Keratinocyte (primary cell): ENCODE measurements around the gene PPM1H.

ENCODE experiments used
- CTCF ChIP-seq, 3 experiments: IDR thresholded peaks in 1 of 3; conservative IDR thresholded peaks in 1 of 3; optimal IDR thresholded peaks in 1 of 3; 2 replicates in 2 of 3; 3 replicates in 1 of 3; pipeline versions ENCODE3 to v1.5.1; 2011; ENCODE audit warnings: low read length in 3 of 3, mild to moderate bottlenecking in 3 of 3, moderate library complexity in 2 of 3, control low read depth in 1 of 3, inconsistent platforms in 1 of 3; ENCODE audit not compliant: insufficient read depth in 2 of 3; ENCODE audit errors: extremely low read depth in 1 of 3
- EZH2 ChIP-seq: IDR thresholded peaks from one replicate; pipeline ENCODE4 v1.6.1; 2012; ENCODE audit warnings: inconsistent platforms, mild to moderate bottlenecking, low read length, moderate library complexity

GRCh38 chr12:62834406-62834805 is 100.5 kb downstream of the PPM1H start:
- TF ChIP-seq CTCF (optimal IDR thresholded peaks at IDR 0.05 in 1 of 3, IDR thresholded peaks at IDR 0.05 in 1 of 3, conservative IDR thresholded peaks at IDR 0.05 in 1 of 3; ENCODE audit: extremely low read depth in 1 of 3, insufficient read depth in 2 of 3, low read length in 3 of 3), result no peak
- no peak for TF ChIP-seq EZH2
